RKO (cell line): Measurements from ENCODE around the gene SEC61A1.

Source experiments
- DNase-seq: peaks from one replicate; pipeline ENCODE4 v3.0.0-alpha.2; 2016; ENCODE audit warnings: low spot score

The SEC61A1 gene

DNA sequence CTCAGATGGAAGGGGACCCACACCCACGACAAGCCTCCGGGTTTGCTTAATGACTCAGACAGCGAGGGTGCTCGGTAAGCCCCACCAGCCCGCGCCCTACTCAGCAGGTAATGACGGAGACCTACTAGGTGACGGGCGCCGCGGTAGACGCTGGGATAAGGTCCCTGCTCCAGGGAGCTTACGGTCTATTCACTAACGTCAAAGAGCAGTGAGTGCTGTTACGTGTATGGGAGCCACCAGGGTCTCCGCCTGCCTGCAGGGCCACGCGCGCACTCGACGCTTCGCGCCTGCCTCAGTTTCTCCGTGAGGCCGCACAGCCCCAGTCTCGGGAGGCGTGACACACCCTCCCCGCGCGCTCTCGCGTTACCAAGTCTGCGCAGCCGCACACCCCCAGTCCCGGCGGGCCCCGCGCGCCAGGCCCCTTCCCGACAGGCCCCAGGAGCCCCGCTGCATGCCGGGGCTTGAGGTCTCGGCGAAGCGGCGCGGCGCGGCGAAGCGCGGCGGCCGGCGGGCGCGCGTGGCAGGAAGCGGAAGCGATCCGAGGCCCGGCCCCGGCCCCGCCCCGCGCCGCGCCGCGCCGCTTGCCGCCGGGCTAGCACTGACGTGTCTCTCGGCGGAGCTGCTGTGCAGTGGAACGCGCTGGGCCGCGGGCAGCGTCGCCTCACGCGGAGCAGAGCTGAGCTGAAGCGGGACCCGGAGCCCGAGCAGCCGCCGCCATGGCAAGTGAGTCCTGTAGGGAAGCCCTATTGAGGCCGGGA is at the start of gene SEC61A1:
TSS of gene SEC61A1 (plus strand) at position 601 of the 758 bp plus-strand sequence. CDS start at position 717, 116 bp downstream.
- DNase-seq: peak; percentile 92

DNA sequence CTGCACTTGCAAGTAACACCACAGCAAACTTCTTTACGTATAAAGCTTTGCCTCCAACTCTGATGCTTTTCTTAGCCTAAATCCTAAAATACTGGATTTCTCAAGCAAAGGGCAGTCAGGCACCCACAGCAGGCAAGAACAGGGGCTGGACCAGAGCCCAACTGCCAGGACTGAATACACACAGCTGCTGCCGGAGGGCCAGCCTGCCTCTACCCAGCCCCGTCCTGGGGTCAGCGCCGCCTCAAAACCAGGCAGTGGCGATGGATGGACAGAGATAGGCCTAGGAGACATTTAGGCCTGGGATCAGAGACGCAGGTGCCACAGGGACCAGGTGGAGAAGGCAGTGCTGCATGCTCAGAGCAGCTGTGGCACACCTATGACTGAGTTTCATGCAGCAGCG is 47.6 kb upstream of the SEC61A1 start:
- no peak for DNase-seq

DNA sequence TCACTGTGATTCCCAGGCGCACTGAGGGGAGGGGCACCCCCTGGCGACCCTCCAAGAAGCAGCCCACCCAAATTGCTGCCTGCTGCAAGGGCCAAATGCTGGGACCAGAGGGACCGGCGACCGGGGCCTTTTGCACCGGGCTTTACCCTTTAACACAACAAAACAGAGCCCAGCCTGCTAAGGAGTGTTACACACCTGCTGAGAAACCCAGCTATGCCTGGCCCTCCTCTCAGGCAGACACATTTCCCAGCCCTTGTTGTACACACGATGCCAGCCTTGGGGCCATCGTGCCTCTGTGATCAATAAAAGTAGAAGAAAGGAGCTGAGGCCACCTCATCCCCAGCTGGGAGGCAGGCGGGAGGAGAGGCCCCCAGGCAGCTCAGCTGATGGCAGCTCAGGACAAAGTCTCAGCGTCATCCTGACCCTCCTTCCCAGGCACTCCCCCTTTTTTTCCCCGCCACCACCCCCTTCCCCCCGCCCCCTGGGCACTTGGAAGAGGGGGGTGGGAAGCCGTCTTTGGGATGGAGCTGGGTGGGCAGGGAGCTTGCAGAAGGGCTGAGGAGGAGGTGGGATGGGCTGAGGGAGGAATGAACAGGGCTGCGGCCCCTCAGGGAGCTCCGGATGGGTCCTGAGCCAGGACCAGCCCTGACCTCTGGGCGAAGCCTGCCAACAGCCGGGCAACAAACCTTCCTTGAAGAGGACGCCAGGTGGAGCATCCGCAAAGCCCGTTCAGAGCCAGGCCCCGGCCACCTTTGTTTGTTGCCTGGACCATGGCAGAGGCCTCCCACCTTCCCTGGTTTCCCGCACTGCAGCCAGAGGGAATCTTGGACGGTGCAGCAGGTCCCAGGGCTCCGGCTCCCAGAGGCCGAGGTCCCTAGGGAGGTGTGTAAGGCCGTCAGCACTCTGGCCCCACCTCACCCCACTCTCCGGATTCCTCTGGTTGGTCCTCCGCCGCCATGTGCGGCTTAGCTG is 45.9 kb upstream of the SEC61A1 start:
- no peak for DNase-seq

DNA sequence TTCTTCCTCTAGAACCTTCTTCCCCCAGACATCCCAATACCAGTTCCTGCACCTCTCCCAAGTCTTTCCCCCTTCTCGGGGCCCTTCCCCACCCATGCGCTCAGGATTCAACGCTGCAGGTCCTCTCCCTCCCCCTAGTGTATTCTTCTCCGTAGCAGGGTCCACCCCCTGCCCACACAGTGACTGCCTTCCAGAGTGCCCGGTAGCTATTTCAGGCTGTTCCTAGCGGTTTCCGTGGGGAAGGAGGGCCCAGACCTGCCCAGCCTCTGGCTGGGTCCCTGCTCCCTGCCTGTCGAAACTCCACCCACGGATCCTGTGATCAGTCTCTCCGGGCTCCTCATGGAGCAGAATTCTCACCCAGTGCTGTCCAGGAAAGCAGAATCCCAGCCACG is 45.2 kb upstream of the SEC61A1 start:
- DNase-seq: no peak

DNA sequence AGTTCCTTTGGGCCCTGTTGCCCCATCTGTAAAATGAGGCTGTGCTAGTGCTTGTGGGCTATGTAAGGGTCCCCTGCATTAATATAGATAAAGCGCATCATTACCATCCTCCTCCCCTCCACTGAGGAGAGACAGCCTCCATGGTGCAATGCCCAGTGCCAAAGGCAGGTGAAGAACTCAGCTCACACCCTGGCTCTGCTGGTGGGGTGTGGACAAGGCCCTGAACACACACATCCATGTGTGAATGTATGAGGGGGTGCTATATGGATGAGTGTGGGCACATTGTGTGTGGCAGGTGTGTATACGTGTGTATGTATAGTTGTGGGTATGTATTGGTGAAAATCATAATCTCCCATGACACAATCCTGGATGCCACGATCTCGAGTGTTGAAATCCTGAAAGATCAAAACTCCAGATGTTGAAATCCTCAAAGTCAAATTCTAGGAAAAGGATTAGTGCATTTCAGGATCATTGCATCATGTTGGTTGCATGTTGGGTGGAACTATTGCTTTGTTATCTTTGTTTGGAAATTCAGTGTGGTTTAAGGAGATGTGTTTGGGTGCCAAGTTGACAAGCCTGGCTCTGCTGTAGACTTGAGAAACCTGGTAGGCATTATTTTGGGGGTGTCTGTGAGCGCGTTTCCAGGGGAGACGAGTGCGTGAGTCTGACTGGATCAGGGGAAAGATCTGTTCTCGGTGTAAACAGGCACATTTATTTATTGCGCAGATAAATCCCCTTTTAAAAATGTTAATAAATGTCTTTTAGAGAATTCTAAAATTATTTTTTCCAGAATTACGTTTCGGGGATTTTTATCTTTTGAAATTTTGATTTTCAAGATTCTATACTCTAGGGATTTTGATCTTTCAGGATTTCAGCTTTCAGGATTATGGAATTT is 42.0 kb upstream of the SEC61A1 start:
- no peak for DNase-seq

DNA sequence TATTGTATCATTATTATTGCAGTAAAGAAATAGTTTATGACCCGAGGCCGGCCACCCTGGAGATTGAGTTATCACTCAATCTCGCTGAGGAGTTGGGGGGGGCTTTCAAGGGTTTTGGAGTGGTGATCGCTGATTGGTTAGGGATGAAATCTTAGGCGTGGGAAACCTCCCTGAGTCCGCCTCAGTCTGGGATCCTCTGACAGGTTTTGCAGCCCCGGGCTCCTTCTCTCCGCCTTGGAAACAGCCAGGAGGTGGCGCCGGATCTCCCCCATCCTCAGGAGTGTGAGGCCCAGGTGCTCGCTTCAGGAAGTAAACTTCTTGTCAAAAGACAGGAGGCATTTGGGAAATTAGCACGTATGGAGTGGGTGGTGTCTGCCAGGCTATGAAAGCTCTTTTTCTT is 41.1 kb upstream of the SEC61A1 start:
- peak; percentile 14 for DNase-seq

DNA sequence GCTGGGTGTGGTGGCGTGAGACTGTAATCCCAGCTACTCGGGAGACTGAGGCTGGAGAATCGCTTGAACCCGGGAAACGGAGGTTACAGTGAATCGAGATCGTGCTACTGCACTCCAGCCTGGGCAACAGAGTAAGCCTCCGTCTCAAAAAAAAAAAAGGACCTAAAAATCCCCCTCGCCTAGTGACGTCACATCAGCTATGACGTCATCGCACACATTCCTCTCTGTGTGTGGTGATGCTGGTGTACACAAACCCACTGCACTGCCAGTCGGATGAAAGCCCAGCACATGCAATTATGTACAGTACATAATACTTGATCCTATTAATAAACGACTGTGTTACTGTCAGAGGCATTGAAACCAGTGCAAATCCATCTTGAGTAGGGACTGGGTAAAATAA is 40.2 kb upstream of the SEC61A1 start:
- no peak for DNase-seq

DNA sequence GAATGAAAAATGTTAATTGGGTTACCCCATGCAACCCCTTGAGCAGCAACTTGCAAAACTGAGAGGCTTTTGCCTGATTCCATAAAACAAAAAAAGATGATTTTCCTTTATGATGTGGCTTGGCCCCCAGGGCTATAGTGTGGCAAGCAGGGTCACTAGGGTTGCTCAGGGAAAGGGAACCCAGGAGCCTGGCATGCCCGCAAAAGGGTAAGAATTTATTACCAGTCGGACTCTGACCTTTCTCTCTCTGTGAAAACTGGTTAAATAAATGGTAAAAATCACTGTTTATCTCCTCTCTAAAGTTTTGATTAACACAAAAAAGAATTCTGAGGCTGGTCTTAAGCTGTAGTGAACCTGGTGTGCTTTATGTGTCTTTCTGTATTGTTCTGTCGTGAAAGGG is 37.7 kb upstream of the SEC61A1 start:
- no peak for DNase-seq

DNA sequence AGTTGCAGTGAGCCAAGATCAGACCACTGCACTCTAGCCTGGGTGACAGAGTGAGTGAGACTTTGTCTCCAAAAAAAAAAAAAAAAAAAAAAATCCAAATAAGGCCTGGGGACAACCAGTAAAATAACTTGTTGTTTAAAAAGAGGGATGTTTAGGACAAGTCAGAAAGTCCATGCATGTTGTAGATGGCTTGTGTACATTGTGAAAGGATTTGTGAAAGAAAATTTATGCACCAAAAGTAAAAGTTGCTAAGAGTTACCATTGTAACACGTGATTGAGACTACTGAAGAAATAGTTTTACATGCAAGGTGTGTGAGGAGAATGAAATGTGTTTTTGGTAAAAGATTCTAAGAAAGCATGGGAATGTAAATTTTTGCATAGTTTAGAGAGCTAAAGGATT is 35.7 kb upstream of the SEC61A1 start:
- no peak for DNase-seq

DNA sequence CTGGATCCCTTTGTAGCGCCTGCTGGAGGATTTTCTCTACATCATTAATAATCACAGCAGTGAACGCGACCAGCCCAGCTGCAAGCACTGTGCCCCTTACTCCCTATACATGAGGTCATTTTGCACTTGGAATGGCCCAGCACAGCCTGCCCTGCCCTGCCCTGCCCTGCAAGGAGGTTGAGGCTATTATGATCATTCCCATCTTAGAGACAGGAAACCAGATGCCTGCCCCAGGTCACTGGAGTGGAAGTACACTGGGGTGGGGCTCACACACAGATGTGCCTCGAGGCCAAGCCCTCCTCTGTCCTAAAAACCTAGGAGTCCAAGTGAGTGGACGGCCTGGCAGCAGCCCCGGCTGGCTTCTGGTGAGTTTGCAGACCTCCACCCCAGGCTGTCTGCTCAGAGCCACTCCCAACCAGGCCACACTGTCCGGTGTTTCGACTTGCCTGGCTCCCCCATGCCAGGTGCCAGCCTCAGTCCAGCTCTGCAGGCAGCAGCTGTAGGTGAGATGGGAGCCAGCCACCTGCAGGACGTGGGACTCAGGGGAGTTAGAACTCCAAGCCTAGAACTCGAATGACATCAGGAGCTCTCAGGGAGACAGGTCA is 30.4 kb upstream of the SEC61A1 start:
- DNase-seq: no peak

DNA sequence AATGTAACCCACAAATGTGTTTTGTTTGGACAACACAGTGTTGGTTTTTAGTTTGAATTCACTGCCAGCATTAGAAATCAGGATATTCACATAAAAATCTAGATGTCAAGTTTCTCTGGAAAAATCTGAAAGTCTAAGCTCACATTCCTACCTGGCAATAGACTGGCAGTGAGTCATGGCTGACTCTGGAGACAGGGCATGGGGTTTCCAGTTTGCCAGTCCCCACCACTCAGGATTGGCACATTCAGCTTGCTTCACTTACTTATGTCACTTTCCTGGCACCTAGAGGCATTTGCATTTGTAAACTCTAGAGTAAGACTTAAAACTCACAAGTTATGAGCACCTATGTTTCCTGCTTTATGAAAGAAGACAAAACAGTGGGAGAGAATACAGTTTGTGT is 19.1 kb upstream of the SEC61A1 start:
- DNase-seq: no peak

DNA sequence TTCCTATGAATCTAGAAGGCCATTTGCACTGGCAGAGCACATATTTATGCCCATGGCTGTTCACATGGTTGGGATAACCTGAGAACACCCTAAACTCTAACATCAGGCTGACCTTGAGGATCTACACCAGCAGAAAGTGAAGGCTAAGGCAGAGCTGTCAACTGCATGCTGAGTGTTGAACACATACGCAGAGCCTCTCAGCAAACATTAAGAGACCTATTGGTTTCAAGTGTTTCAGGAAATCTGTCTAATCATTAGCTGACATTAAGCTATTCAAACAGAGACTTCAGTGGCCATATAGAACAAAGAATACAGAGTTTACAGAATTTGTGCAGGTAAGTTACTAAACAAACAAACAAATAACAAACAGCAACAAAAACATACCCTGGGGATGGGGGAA is 16.1 kb upstream of the SEC61A1 start:
- no peak for DNase-seq

DNA sequence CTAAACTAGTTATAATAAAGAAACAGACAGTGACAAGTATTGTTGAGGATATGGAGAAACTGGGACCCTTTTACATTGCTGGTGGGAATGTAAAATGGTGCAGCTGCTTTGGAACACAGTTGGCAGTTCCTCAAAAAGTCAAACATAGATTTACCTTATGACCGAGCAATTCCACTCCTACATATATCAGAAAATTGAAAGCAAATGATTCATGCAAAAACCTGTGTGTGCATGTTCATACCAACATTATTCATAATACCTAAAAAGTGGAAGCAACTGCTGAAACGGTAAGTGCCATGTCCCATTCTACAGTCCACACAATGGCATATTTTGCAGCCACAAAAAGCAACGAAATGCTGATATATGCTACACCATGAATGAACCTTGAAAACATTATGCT is 12.2 kb upstream of the SEC61A1 start:
- DNase-seq: no peak

DNA sequence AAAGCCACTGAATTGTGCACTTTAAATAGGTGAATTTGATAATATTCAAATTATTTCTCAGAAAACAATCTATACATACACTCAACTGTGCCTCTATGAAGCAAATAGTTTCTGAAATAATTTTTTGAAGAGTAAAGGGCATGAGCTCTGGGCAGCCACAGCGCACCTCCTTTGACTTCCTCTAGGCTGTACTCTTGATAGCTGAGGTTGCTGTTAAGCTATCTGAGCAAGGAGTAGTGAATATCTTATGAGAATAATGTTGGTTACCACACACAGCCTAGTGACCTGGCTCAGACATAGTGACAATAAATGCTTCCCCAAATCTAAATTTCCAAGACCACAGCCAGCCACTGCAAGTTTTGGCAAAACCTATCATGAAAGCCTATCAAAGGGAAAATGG is 11.6 kb upstream of the SEC61A1 start:
- DNase-seq: no peak

DNA sequence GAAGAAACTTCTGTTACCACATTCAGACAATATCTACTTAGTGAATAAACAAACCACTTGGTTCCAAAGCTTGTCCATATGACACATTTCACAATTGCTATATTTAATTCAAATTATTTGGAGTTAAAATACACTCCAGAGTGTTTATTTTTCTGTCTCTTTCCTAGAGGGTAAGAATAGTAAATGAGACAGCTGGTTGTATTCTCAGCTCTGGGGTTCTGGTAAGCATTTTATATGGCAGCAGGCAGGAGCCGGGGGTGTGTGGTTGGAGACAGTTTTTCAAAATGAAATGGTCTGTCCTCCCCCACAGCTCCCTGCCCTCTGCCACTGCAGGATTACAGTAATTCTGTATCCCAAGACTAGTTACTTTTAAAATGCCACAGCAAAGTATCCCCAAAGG is 10.9 kb upstream of the SEC61A1 start:
- DNase-seq: no peak

DNA sequence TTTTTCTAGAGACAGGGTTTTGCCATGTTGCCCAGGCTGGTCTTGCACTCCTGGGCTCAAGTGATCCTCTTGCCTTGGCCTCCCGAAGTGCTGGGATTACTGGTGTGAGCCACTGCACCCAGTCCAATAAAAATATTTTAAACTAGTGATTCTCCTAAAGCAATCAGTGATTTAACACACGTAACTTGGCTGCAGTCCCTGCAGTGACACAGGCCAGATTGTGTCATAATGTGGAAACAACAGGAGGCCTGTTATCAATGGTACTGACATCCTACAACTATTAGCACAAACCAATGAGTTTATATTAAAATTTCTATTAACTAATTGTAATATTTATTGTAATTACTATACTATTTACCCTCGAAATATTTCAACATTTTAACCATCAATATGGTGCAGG is 1.6 kb upstream of the SEC61A1 start:
- DNase-seq: no peak

DNA sequence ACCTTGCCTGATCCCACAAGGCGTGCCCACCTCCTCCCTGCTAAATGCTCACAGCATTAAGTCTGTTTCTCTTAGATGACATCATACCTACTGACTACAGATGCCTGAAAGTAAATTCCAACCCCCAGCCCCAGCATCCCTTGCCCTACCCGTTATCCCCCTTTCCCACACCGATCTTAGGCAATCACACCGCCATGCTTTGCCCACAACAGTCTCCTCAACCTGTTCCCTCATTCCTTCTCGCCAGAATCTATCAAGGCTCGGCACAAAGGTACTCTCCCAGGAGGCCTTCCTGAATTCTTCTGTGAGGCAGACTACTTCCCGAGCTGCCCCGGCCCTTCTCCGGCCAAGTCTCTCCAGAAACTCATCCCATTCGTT is 789 bp upstream of the SEC61A1 start:
- peak; percentile 34 for DNase-seq

DNA sequence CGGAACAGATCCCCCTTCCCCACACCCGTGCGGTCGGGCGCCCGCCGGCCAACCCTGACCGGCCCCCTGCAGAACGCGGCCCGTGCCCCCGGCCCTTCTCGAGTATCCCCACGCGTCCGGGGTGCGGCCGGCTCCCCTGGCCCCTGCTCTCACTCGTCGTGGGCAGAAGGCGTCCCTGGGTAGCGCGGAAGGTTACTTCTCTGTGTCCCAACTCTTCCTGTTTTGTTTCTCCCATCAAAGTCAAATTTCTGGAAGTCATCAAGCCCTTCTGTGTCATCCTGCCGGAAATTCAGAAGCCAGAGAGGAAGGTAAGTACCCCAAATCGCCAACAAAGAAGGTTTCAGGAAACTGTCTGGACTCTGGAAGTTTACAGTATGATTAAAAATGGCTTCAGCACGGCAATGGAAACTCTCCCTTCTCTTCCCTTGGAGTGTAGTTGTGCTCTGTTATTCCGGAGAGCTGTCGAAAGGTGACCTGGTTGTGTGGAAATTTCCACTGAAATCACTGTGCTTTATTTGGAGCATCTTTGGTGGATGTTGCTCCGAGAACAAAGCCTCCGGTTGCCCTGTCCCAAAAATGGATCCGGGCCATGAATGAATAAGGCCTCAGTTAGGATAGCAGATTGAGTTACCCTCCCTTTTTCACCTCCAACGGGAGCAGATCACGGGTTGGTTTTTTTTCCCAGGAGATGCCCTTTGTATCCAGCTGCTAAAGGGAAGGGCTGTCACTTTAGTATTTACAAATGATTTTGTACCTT is 536 bp downstream of the SEC61A1 start:
- peak; percentile 53 for DNase-seq

DNA sequence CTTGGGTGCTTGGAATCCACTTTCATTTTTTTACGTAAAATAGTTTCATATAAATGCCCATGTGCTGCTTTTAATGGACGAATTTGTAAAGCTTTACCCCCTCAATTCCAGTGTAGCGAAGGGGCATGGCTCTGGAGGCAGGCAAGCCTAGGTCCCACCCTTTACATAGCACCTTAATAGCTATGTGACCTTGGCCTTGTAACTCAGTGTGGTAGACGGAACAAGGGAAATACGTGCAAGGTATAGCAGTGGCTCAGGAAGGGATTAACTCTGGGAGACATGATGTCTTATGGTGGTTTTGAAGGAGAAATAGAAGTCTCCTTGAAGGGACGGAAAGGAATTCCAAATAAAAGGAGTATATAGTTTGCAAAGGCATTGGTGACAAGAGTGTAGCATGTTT is 1.4 kb downstream of the SEC61A1 start:
- DNase-seq: peak; percentile 28

DNA sequence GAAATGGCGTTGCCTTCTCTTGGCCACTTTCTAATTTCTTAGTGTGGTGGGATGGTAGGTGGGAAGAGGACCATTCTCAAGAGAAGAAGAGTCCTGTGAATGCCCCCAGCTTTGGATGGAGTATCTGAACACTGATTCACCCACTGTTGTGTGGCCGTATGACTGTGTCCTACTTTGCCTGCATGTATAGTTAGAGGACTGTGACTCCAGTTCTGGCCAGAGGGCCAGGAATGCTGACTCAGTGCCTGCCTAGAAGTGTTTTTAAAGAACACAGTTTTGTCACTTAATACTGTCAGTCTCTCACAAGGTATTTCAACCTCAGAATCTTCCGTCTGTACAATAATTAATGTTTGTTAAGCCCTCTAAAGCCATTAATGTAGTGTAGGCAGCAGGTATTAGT is 2.1 kb downstream of the SEC61A1 start:
- DNase-seq: peak; percentile 92

DNA sequence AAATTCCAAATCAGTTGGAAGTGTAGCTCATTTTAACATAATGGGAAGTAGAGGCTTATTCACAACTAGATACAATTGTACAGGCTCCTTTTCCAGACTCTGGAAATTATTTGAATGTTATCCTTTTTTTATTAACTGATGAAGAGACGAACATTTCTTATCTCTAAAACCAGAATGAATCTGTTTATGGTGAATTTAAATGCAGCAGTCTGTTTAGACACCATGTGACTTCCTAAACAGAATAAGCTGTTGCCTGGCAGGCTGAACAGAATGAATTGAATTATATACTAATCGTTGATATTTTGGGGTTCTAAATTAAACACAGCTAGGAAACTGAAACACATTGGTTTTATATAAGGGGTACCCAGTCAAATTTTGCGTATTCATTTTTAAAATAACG is 4.0 kb downstream of the SEC61A1 start:
- DNase-seq: no peak
